ENCODE data around the gene ZBTB2.
A peak's percentile ranks its signal among the peaks of the same experiment; 100 is the strongest.
"Not testable (repeated sequence)": the region's sequence is repeated elsewhere in the genome, so short reads cannot be mapped to it uniquely, and the experiment has no call there.

The ZBTB2 gene

GRCh38 chr6:151388997-151389617 lies 2.3 kb downstream of the ZBTB2 start:
- peaks cover 9% of the 10 kb centered on the region for H3K4me1 ChIP-seq
- DNase-seq, result no peak

GRCh38 chr6:151388236-151388635 lies 3.1 kb downstream of the ZBTB2 start:
- no peak for DNase-seq
- TF ChIP-seq CTCF (IDR thresholded peaks at IDR 0.05; ENCODE audit: low read depth, low read length), result no peak
- no peaks in the 10 kb centered on the region for H3K27me3 ChIP-seq
- peaks cover 7% of the 10 kb centered on the region; the same call in 1 of the 2 replicates for H3K36me3 ChIP-seq
- H3K9me3 ChIP-seq, result no peaks in the 10 kb centered on the region
- peaks cover 10% of the 10 kb centered on the region for H3K4me1 ChIP-seq
- no peak overlapping the region for H3K4me3 ChIP-seq (ENCODE audit: low read depth, low read length)

More at GRCh38 chr6:151388997-151389617, 2.3 kb downstream of the ZBTB2 start:
- Histone ChIP-seq H3K27me3 (no peaks in the 10 kb centered on the region), H3K9me3 (no peaks in the 10 kb centered on the region), H3K4me3 (ENCODE audit: low read depth, low read length) (peak overlapping the region; percentile 89), H3K36me3 (peaks cover 7% of the 10 kb centered on the region; the same call in 1 of the 2 replicates)
- TF ChIP-seq CTCF (IDR thresholded peaks at IDR 0.05; ENCODE audit: low read depth, low read length), result no peak

GRCh38 chr6:151387175-151387970 lies 4.0 kb downstream of the ZBTB2 start:
- no peak overlapping the region for H3K4me3 ChIP-seq (ENCODE audit: low read depth, low read length)
- no peaks in the 10 kb centered on the region for H3K9me3 ChIP-seq
- TF ChIP-seq CTCF (IDR thresholded peaks at IDR 0.05; ENCODE audit: low read depth, low read length), result no peak
- no peak for DNase-seq
- no peaks in the 10 kb centered on the region for H3K27me3 ChIP-seq
- peaks cover 10% of the 10 kb centered on the region for H3K4me1 ChIP-seq
- H3K36me3 ChIP-seq, result peaks cover 7% of the 10 kb centered on the region; the same call in 1 of the 2 replicates

GRCh38 chr6:151385177-151385576 lies 6.2 kb downstream of the ZBTB2 start:
- peaks cover 10% of the 10 kb centered on the region for H3K4me1 ChIP-seq
- no peaks in the 10 kb centered on the region for H3K9me3 ChIP-seq
- no peak for TF ChIP-seq CTCF (IDR thresholded peaks at IDR 0.05; ENCODE audit: low read depth, low read length)

GRCh38 chr6:151384151-151384550 lies 7.2 kb downstream of the ZBTB2 start:
- H3K9me3 ChIP-seq, result no peaks in the 10 kb centered on the region
- TF ChIP-seq CTCF (IDR thresholded peaks at IDR 0.05; ENCODE audit: low read depth, low read length), result no peak
- no peak for DNase-seq
- H3K4me1 ChIP-seq, result peaks cover 10% of the 10 kb centered on the region
- peaks cover 7% of the 10 kb centered on the region; the same call in 1 of the 2 replicates for H3K36me3 ChIP-seq
- no peaks in the 10 kb centered on the region for H3K27me3 ChIP-seq
- no peak overlapping the region for H3K4me3 ChIP-seq (ENCODE audit: low read depth, low read length)

More at GRCh38 chr6:151385177-151385576, 6.2 kb downstream of the ZBTB2 start:
- no peak overlapping the region for H3K4me3 ChIP-seq (ENCODE audit: low read depth, low read length)
- peaks cover 7% of the 10 kb centered on the region; the same call in 1 of the 2 replicates for H3K36me3 ChIP-seq
- H3K27me3 ChIP-seq, result no peaks in the 10 kb centered on the region
- no peak for DNase-seq

GRCh38 chr6:151382631-151383030 lies 8.7 kb downstream of the ZBTB2 start:
- H3K27me3 ChIP-seq; DNase-seq; H3K9me3 ChIP-seq; H3K4me1 ChIP-seq; H3K4me3 ChIP-seq (ENCODE audit: low read depth, low read length); H3K36me3 ChIP-seq: not testable (repeated sequence)
